ENCODE measurements around the gene PRPF40A.

DNA sequence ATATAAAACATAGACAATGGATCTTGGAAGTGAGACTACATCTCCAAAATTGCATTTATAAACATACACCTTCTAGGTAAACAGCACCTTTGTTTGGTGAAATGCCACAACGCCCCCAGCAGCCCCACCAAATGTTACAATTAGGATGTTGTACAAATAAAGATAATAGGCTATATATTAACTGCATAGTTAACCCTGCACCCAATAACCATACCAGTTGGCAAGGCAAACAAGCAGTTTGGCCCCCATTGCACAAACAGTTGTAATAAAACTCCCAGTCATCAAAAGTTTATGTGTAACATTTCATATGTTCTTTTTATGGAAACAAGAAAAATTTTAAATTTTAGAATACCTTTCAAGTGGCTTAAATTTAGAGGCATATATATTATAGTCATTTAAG is 67.3 kb downstream of the PRPF40A start:
- TF ChIP-seq, protein P1, sequence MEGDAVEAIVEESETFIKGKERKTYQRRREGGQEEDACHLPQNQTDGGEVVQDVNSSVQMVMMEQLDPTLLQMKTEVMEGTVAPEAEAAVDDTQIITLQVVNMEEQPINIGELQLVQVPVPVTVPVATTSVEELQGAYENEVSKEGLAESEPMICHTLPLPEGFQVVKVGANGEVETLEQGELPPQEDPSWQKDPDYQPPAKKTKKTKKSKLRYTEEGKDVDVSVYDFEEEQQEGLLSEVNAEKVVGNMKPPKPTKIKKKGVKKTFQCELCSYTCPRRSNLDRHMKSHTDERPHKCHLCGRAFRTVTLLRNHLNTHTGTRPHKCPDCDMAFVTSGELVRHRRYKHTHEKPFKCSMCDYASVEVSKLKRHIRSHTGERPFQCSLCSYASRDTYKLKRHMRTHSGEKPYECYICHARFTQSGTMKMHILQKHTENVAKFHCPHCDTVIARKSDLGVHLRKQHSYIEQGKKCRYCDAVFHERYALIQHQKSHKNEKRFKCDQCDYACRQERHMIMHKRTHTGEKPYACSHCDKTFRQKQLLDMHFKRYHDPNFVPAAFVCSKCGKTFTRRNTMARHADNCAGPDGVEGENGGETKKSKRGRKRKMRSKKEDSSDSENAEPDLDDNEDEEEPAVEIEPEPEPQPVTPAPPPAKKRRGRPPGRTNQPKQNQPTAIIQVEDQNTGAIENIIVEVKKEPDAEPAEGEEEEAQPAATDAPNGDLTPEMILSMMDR (IDR thresholded peaks at IDR 0.05): no peak
- no peak for TF ChIP-seq POLR2A (IDR thresholded peaks at IDR 0.05)
